ENCODE data around the gene ZNF853.

Gene ZNF853

GRCh38 chr7:6606866-6607583 is 8.4 kb upstream of the ZNF853 start:
- no peaks in the 10 kb centered on the region for H3K9me3 ChIP-seq (ENCODE audit: control insufficient read depth, low read length)
- H3K4me1 ChIP-seq (ENCODE audit: control insufficient read depth, insufficient read depth, low read length, poor library complexity, severe bottlenecking): no peaks in the 10 kb centered on the region
- DNase-seq: no peak
- H3K27ac ChIP-seq (ENCODE audit: insufficient read depth, low read length, poor library complexity, severe bottlenecking): no peak overlapping the region
- H3K4me3 ChIP-seq (ENCODE audit: insufficient read depth, low read depth, low read length, poor library complexity, severe bottlenecking): no peak overlapping the region
- peaks cover 25% of the 10 kb centered on the region for H3K36me3 ChIP-seq (ENCODE audit: control insufficient read depth, insufficient read depth, low read length)
- no peaks in the 10 kb centered on the region for H3K27me3 ChIP-seq (replicated peaks; ENCODE audit: control insufficient read depth, insufficient read depth, low read length, poor library complexity, severe bottlenecking)

- peaks cover 22% of the 10 kb centered on the region for H3K36me3 ChIP-seq (ENCODE audit: control insufficient read depth, insufficient read depth, low read length)
- DNase-seq: no peak
- no peak overlapping the region for H3K27ac ChIP-seq (ENCODE audit: insufficient read depth, low read length, poor library complexity, severe bottlenecking)
- no peaks in the 10 kb centered on the region for H3K9me3 ChIP-seq (ENCODE audit: control insufficient read depth, low read length)
- no peak overlapping the region for H3K4me3 ChIP-seq (ENCODE audit: insufficient read depth, low read depth, low read length, poor library complexity, severe bottlenecking)
- no peaks in the 10 kb centered on the region for H3K4me1 ChIP-seq (ENCODE audit: control insufficient read depth, insufficient read depth, low read length, poor library complexity, severe bottlenecking)
- no peaks in the 10 kb centered on the region for H3K27me3 ChIP-seq (replicated peaks; ENCODE audit: control insufficient read depth, insufficient read depth, low read length, poor library complexity, severe bottlenecking)
Observed at GRCh38 chr7:6607651-6608051, 7.8 kb upstream of the ZNF853 start.

GRCh38 chr7:6608081-6608480 is 7.3 kb upstream of the ZNF853 start:
- H3K36me3 ChIP-seq (ENCODE audit: control insufficient read depth, insufficient read depth, low read length): peaks cover 20% of the 10 kb centered on the region
- H3K9me3 ChIP-seq (ENCODE audit: control insufficient read depth, low read length): no peaks in the 10 kb centered on the region
- no peak overlapping the region for H3K4me3 ChIP-seq (ENCODE audit: insufficient read depth, low read depth, low read length, poor library complexity, severe bottlenecking)

GRCh38 chr7:6608794-6609193 is 6.6 kb upstream of the ZNF853 start:
- peaks cover 19% of the 10 kb centered on the region for H3K36me3 ChIP-seq (ENCODE audit: control insufficient read depth, insufficient read depth, low read length)
- H3K9me3 ChIP-seq (ENCODE audit: control insufficient read depth, low read length): no peaks in the 10 kb centered on the region
- no peak overlapping the region for H3K4me3 ChIP-seq (ENCODE audit: insufficient read depth, low read depth, low read length, poor library complexity, severe bottlenecking)
- DNase-seq: no peak
- H3K27me3 ChIP-seq (replicated peaks; ENCODE audit: control insufficient read depth, insufficient read depth, low read length, poor library complexity, severe bottlenecking): no peaks in the 10 kb centered on the region
- H3K4me1 ChIP-seq (ENCODE audit: control insufficient read depth, insufficient read depth, low read length, poor library complexity, severe bottlenecking): no peaks in the 10 kb centered on the region
- no peak overlapping the region for H3K27ac ChIP-seq (ENCODE audit: insufficient read depth, low read length, poor library complexity, severe bottlenecking)

More at GRCh38 chr7:6608081-6608480, 7.3 kb upstream of the ZNF853 start:
- no peak for DNase-seq
- no peaks in the 10 kb centered on the region for H3K27me3 ChIP-seq (replicated peaks; ENCODE audit: control insufficient read depth, insufficient read depth, low read length, poor library complexity, severe bottlenecking)
- H3K4me1 ChIP-seq (ENCODE audit: control insufficient read depth, insufficient read depth, low read length, poor library complexity, severe bottlenecking): no peaks in the 10 kb centered on the region
- H3K27ac ChIP-seq (ENCODE audit: insufficient read depth, low read length, poor library complexity, severe bottlenecking): no peak overlapping the region

GRCh38 chr7:6612819-6613218 is 2.6 kb upstream of the ZNF853 start:
- H3K4me3 ChIP-seq (ENCODE audit: insufficient read depth, low read depth, low read length, poor library complexity, severe bottlenecking): no peak overlapping the region
- no peak for DNase-seq
- peaks cover 6% of the 10 kb centered on the region for H3K27me3 ChIP-seq (replicated peaks; ENCODE audit: control insufficient read depth, insufficient read depth, low read length, poor library complexity, severe bottlenecking)
- no peaks in the 10 kb centered on the region for H3K9me3 ChIP-seq (ENCODE audit: control insufficient read depth, low read length)
- peaks cover 9% of the 10 kb centered on the region for H3K4me1 ChIP-seq (ENCODE audit: control insufficient read depth, insufficient read depth, low read length, poor library complexity, severe bottlenecking)
- H3K27ac ChIP-seq (ENCODE audit: insufficient read depth, low read length, poor library complexity, severe bottlenecking): no peak overlapping the region
- peaks cover 6% of the 10 kb centered on the region for H3K36me3 ChIP-seq (ENCODE audit: control insufficient read depth, insufficient read depth, low read length)

- Histone ChIP-seq H3K4me1 (ENCODE audit: control insufficient read depth, insufficient read depth, low read length, poor library complexity, severe bottlenecking) (peaks cover 9% of the 10 kb centered on the region), H3K27ac (ENCODE audit: insufficient read depth, low read length, poor library complexity, severe bottlenecking) (no peak overlapping the region), H3K36me3 (ENCODE audit: control insufficient read depth, insufficient read depth, low read length) (no peaks in the 10 kb centered on the region), H3K4me3 (ENCODE audit: insufficient read depth, low read depth, low read length, poor library complexity, severe bottlenecking) (no peak overlapping the region), H3K9me3 (ENCODE audit: control insufficient read depth, low read length) (no peaks in the 10 kb centered on the region), H3K27me3 (replicated peaks; ENCODE audit: control insufficient read depth, insufficient read depth, low read length, poor library complexity, severe bottlenecking) (peaks cover 6% of the 10 kb centered on the region)
- no peak for DNase-seq
Observed at GRCh38 chr7:6613706-6614105, 1.7 kb upstream of the ZNF853 start.

- H3K27ac ChIP-seq (ENCODE audit: insufficient read depth, low read length, poor library complexity, severe bottlenecking): no peak overlapping the region
Observed at GRCh38 chr7:6615723-6616555, 529 bp downstream of the ZNF853 start.

GRCh38 chr7:6616854-6617643 is 1.6 kb downstream of the ZNF853 start:
- Histone ChIP-seq H3K9me3 (ENCODE audit: control insufficient read depth, low read length) (no peaks in the 10 kb centered on the region), H3K27ac (ENCODE audit: insufficient read depth, low read length, poor library complexity, severe bottlenecking) (no peak overlapping the region), H3K36me3 (ENCODE audit: control insufficient read depth, insufficient read depth, low read length) (no peaks in the 10 kb centered on the region), H3K27me3 (replicated peaks; ENCODE audit: control insufficient read depth, insufficient read depth, low read length, poor library complexity, severe bottlenecking) (peaks cover 6% of the 10 kb centered on the region), H3K4me3 (ENCODE audit: insufficient read depth, low read depth, low read length, poor library complexity, severe bottlenecking) (no peak overlapping the region), H3K4me1 (ENCODE audit: control insufficient read depth, insufficient read depth, low read length, poor library complexity, severe bottlenecking) (peaks cover 13% of the 10 kb centered on the region)
- no peak for DNase-seq

More at GRCh38 chr7:6615723-6616555, 529 bp downstream of the ZNF853 start:
- peaks cover 6% of the 10 kb centered on the region for H3K27me3 ChIP-seq (replicated peaks; ENCODE audit: control insufficient read depth, insufficient read depth, low read length, poor library complexity, severe bottlenecking)
- H3K4me1 ChIP-seq (ENCODE audit: control insufficient read depth, insufficient read depth, low read length, poor library complexity, severe bottlenecking): peaks cover 12% of the 10 kb centered on the region
- no peak for DNase-seq
- no peaks in the 10 kb centered on the region for H3K9me3 ChIP-seq (ENCODE audit: control insufficient read depth, low read length)
- H3K36me3 ChIP-seq (ENCODE audit: control insufficient read depth, insufficient read depth, low read length): no peaks in the 10 kb centered on the region
- peak overlapping the region; percentile 35 for H3K4me3 ChIP-seq (ENCODE audit: insufficient read depth, low read depth, low read length, poor library complexity, severe bottlenecking)

GRCh38 chr7:6618621-6619020 is 3.2 kb downstream of the ZNF853 start:
- no peak for DNase-seq
- Histone ChIP-seq H3K27ac (ENCODE audit: insufficient read depth, low read length, poor library complexity, severe bottlenecking) (no peak overlapping the region), H3K27me3 (replicated peaks; ENCODE audit: control insufficient read depth, insufficient read depth, low read length, poor library complexity, severe bottlenecking) (peaks cover 6% of the 10 kb centered on the region), H3K4me3 (ENCODE audit: insufficient read depth, low read depth, low read length, poor library complexity, severe bottlenecking) (no peak overlapping the region), H3K9me3 (ENCODE audit: control insufficient read depth, low read length) (no peaks in the 10 kb centered on the region), H3K4me1 (ENCODE audit: control insufficient read depth, insufficient read depth, low read length, poor library complexity, severe bottlenecking) (peaks cover 16% of the 10 kb centered on the region), H3K36me3 (ENCODE audit: control insufficient read depth, insufficient read depth, low read length) (no peaks in the 10 kb centered on the region)

Data from effector memory CD4-positive, alpha-beta T cell (primary cell).